Activated CD4-positive, alpha-beta T cell treated with anti-CD3 and anti-CD28 coated beads, Interleukin-2, amount 50 U/mL, for 24 hours (primary cell): ENCODE measurements around the gene TBXAS1.

ENCODE experiments used
- DNase-seq, 2 donors: peaks; one replicate each; pipeline ENCODE4 v3.0.0-alpha.2; 2020; ENCODE audit warnings: low read depth in 1 of 2, low spot score in 1 of 2

TBXAS1 gene

GRCh38 chr7:140018125-140019043 is 189.3 kb downstream of the TBXAS1 start:
- DNase-seq, result no peak

- no peak for DNase-seq
Observed at GRCh38 chr7:140019172-140019571, 190.1 kb downstream of the TBXAS1 start.

- DNase-seq, result no peak
Observed at GRCh38 chr7:140019606-140020005, 190.5 kb downstream of the TBXAS1 start.

- DNase-seq, result no peak
Observed at GRCh38 chr7:140021603-140022002, 192.5 kb downstream of the TBXAS1 start.

GRCh38 chr7:140022582-140023211 is 193.6 kb downstream of the TBXAS1 start:
- DNase-seq, result no peak

GRCh38 chr7:140023728-140024127 is 194.7 kb downstream of the TBXAS1 start:
- no peak for DNase-seq

GRCh38 chr7:140024585-140024984 is 195.5 kb downstream of the TBXAS1 start:
- no peak for DNase-seq

GRCh38 chr7:140025241-140025640 is 196.2 kb downstream of the TBXAS1 start:
- DNase-seq, result no peak

GRCh38 chr7:140025814-140026433 is 196.9 kb downstream of the TBXAS1 start:
- no peak for DNase-seq

GRCh38 chr7:140026935-140027334 is 197.9 kb downstream of the TBXAS1 start:
- no peak for DNase-seq

GRCh38 chr7:140027858-140028257 is 198.8 kb downstream of the TBXAS1 start:
- DNase-seq, result no peak

- DNase-seq, result no peak
Observed at GRCh38 chr7:140028311-140028710, 199.2 kb downstream of the TBXAS1 start.

GRCh38 chr7:140029072-140029471 is 200.0 kb downstream of the TBXAS1 start:
- no peak for DNase-seq

GRCh38 chr7:140031364-140031763 is 202.3 kb downstream of the TBXAS1 start:
- DNase-seq, result no peak

- no peak for DNase-seq
Observed at GRCh38 chr7:140033036-140033435, 204.0 kb downstream of the TBXAS1 start.

GRCh38 chr7:140033779-140034363 is 204.8 kb downstream of the TBXAS1 start:
- DNase-seq, result no peak

- no peak for DNase-seq
Observed at GRCh38 chr7:140034421-140034820, 205.4 kb downstream of the TBXAS1 start.

- DNase-seq, result no peak
Observed at GRCh38 chr7:140035400-140036223, 206.5 kb downstream of the TBXAS1 start.

- DNase-seq, result no peak
Observed at GRCh38 chr7:140036224-140036962, 207.3 kb downstream of the TBXAS1 start.

- DNase-seq, result no peak
Observed at GRCh38 chr7:140039066-140039465, 210.0 kb downstream of the TBXAS1 start.
